OCI-LY3 (cell line): ENCODE results near the gene WFDC5.

Experiments used
- EZH2phosphoT487 ChIP-seq: fragments of 200-600 bp; shearing (Covaris generic); IDR thresholded peaks from 2 replicates; pipeline ENCODE4 v1.6.1; 2018; ENCODE audit warnings: antibody characterized with exemption, mixed run types, low read depth
- TF ChIP-seq, protein P1 (sequence below): fragments of 200-600, 300-600 bp; sonication (generic); IDR thresholded peaks from 2 replicates; pipeline ENCODE4 v1.5.1; 2014; ENCODE audit warnings: antibody characterized with exemption, low read length, low read depth

DNA sequence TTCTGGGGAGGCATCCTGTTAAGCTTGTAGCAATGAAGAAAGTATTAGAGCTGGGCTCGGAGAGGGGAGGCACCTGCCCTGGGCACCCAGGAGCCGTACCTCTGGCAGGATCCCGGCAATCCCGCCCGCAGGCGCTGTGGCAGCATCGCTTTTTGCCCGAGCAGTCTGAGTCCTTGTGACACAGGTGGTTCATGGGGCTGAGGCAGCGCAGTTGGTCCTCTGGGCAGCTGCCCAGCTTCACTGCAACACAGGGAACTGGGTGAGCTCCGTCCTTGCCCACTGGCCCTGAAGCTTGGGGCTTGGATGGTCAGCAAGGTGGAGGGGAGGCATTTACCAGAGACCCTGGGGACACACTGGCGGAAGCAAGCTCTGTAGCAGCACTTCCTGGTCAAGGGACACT, 4.7 kb downstream of the WFDC5 start:
- TF ChIP-seq, protein P1, sequence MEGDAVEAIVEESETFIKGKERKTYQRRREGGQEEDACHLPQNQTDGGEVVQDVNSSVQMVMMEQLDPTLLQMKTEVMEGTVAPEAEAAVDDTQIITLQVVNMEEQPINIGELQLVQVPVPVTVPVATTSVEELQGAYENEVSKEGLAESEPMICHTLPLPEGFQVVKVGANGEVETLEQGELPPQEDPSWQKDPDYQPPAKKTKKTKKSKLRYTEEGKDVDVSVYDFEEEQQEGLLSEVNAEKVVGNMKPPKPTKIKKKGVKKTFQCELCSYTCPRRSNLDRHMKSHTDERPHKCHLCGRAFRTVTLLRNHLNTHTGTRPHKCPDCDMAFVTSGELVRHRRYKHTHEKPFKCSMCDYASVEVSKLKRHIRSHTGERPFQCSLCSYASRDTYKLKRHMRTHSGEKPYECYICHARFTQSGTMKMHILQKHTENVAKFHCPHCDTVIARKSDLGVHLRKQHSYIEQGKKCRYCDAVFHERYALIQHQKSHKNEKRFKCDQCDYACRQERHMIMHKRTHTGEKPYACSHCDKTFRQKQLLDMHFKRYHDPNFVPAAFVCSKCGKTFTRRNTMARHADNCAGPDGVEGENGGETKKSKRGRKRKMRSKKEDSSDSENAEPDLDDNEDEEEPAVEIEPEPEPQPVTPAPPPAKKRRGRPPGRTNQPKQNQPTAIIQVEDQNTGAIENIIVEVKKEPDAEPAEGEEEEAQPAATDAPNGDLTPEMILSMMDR = no peak
- TF ChIP-seq EZH2phosphoT487 = no peak
